ENCODE results near the gene VPREB3.

DNA sequence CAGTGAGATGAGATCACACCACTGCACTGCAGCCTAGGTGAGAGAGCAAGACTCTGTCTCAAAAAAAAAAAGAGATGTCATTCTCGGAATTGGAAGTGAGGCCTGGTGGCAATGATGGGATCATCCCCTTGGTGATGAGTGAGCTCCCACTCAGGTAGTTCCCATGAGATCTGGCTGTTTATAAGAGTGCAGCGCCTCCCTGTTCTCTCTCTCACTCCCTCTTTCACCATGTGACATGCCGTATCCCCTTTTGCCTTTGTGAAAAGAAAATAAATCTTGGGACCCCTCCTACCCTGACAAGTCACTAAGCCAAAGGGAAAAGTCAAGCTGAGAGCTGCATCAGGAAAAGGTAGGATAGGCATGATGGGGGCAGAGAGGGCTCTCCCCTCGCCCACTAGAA, 32.1 kb downstream of the VPREB3 start:
- no peak for TF ChIP-seq CTCF (IDR thresholded peaks at IDR 0.05; ENCODE audit: low read depth, low read length, missing input control)
- no peak for TF ChIP-seq RAD21 (IDR thresholded peaks at IDR 0.05)
- TF ChIP-seq, protein P1, sequence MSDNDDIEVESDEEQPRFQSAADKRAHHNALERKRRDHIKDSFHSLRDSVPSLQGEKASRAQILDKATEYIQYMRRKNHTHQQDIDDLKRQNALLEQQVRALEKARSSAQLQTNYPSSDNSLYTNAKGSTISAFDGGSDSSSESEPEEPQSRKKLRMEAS (IDR thresholded peaks at IDR 0.05), result no peak
- no peak for TF ChIP-seq ZBTB33 (IDR thresholded peaks at IDR 0.05)
- no peak for TF ChIP-seq REST (IDR thresholded peaks at IDR 0.05)
- TF ChIP-seq EGR1 (IDR thresholded peaks at IDR 0.05; ENCODE audit: low read depth in 2 of 2), result no peak
- TF ChIP-seq TAF1 (conservative IDR thresholded peaks at IDR 0.05), result no peak
- TF ChIP-seq GABPA (IDR thresholded peaks at IDR 0.05 in 1 of 2, conservative IDR thresholded peaks at IDR 0.05 in 1 of 2), result no peak
- no peak for TF ChIP-seq YY1 (IDR thresholded peaks at IDR 0.05)
- no peak for TF ChIP-seq HNF4A (conservative IDR thresholded peaks at IDR 0.05)
- no peak for TF ChIP-seq FOXA1 (IDR thresholded peaks at IDR 0.05)
- TF ChIP-seq, protein P2, sequence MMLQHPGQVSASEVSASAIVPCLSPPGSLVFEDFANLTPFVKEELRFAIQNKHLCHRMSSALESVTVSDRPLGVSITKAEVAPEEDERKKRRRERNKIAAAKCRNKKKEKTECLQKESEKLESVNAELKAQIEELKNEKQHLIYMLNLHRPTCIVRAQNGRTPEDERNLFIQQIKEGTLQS (IDR thresholded peaks at IDR 0.05), result no peak
